HG03280 (cell line): Measurements from ENCODE around the gene SLC52A3.

Source experiments
- ATAC-seq: cut with Tn5 transposase; IDR thresholded peaks from one replicate; pipeline ENCODE4 v1.9.1; 2021; ENCODE audit warnings: mild to moderate bottlenecking, moderate library complexity; ENCODE audit not compliant: unreplicated experiment

Gene SLC52A3

DNA sequence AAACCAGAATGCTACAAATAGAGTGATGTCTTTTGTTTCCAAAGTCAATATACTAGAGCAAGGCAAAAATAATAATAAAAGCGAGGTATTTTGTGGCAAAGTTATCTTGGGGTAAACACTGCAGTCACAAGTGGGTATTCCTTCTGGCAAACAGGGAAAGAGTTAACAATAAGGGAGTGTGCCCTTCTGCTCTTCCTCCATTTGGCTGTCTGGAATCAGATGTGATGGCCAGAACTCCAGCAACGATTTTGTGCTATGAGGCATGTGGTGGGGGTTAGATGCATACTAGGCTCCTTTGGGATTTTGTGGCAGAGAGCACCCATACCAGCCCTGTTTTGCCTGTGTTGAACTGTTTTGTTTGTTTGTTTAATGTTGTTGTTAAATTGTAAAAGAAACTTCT, 2.4 kb upstream of the SLC52A3 start:
- ATAC-seq = no peak

DNA sequence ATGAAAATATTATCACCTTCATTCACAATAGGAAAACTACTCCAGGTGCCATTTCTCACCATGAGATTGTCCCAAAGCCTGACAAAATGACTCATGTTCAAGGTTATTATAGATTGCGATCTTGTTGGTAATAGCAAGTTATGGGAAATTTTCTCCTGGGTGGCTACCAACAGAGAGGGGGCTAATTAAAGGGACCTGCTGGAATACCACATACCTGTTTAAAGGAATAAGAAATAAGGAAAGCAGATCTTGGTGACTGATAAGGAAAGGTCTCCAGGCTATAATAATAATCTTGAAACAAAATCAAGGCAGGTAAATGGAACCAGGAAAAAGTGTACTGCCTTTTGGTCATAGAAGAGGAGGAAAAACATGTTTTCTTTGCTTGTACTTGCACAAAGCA, 1.4 kb downstream of the SLC52A3 start:
- ATAC-seq = no peak

DNA sequence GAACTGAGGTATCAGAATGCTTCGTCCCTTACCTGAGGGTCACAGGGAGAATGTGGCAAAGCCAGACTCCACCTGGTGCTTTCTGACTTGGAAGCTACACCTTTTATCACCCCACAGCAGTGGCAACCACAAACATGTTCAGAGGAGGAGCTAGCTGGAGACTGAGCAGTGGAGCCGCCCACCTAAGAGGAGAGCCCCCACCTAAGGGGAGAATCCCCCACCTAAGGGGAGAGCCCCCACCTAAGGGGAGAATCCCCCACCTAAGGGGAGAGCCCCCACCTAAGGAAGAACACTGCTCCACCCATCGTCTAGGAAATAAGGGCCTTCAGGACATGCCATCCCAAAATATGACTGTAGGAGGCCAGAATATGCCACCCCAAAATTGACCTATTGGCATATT, 4.0 kb downstream of the SLC52A3 start:
- no peak for ATAC-seq

DNA sequence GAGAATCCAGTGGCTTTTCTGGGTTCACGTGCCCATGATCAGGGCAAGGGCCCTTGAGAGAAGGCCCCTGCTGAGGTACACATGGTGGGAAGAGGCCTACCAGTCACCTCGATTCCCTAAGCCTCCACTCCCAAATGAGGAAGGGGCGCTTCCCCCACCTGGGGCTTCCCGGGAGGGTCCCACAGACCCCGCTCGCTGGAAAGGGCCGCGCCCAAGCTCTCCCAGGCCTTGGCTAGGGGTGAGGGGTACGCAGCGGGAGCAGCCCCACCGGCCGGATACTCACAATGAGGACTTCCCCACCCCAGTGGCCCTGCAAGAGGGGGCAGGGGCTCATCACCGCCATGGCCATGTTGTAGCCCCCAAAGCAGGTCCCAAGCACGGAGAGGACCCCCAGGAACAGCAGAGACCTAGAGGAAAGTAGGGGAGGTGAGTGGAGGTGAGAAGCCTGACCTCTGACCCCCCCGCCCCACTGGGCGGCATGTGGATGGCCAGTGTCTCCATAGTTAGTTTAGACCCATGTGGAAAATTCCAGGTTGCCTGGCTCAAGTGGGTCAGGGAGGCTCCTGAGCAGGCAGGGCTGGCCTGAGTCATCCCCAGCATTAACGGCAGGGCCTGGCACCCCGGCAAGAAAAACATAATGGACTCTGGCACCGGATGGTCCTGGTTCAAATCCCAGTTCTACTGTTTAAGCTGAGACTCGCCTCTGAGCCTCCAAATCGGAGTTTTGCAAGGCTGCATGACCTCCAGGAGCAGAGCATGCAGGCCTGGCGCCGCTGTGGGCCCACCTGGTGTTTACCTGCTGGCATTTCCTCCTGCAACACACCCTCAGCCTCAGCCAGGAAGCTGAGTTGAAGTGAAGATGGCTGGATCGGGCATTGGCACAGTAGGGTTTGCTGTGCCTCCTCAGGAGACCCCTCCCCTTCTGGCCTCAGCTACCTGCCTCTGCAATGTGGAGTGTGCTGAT, 6.6 kb downstream of the SLC52A3 start:
- no peak for ATAC-seq

DNA sequence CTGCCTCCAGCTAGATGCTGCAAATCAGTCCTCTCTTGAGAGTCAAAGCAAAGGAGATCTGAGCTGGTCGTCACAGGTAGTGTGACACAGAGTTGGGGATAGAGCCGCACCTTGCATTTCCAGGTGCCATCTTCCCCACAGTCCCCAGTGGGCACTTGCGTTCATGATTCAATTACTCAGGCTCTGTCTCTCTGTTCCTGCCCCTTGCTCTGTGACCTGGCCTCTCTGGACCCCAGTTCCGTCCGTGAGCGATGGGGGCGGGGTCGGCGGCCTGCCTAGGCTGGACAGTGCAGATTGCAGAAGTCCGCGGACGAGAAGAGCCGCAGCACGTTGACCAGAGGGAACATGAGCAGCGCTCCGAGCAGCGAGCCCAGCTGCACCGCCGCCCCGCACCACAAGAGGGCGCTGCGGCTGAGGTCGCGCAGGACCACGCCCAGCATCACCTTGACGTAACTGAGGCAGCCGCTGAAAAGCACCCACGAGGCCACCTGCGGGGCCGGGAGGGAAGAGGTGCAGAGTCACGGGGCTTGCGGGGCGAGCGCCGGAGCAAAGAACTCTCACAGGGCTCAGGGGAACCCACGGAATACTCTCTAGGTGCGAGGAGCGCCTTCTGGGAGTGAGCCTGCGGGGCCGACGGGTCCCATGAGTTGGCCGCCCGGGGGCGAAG, 7.4 kb downstream of the SLC52A3 start:
- no peak for ATAC-seq

DNA sequence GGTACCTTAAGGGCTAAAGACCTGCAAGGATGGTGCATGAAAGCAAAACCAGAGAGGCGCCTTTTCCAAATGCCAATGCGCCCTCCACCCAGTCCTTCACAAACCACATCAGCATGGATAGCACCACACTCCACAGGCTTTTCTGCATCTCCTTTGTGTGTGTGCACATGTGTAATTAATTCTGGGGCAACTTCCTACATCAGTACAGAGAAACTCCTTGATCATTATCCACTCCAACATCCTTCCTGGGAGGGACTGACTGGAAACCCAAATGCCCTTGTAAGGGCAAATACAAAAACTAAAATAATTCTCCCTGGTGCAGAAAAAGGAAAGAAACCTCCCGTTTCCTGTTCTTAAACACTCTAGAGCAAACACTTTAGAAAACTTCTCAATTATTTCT, 10.8 kb downstream of the SLC52A3 start:
- no peak for ATAC-seq

DNA sequence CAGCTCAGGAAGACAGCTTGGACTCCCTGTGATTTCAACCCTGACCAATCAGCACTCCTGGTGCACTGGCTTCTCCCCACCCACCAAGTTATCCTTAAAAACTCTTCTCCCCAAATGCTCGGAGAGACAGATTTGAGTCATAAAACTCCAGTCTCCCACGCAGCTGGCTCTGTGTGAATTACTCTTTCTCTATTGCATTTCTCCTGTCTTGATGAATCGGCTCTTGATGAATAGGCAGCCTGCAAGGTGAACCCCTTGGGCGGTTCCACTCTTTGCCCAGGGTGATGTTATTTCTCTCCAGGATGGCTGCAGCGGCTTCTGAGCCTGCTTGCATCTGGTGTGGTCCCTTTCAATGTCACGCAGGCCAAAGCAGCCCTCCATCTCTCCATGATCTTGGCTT, 12.4 kb downstream of the SLC52A3 start:
- no peak for ATAC-seq

DNA sequence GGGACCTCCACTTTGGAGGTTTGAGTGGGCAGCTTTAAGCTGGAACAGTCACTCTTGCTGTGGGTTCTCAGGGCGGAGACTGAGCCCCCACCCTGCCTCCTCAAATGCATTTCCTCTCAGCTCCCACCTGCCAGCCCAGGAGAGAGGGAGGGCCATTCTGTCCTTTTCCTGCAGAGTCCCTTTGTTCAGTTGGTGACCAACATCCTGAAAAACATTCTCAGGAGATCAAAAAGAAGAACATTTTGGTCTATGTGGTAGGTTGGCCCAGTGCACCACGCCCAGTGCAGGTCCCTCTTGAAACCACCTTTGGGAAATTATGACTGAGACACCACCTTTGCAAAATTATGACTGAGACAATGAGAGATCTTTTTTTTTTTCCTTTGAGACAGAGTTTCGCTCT, 13.4 kb downstream of the SLC52A3 start:
- no peak for ATAC-seq

DNA sequence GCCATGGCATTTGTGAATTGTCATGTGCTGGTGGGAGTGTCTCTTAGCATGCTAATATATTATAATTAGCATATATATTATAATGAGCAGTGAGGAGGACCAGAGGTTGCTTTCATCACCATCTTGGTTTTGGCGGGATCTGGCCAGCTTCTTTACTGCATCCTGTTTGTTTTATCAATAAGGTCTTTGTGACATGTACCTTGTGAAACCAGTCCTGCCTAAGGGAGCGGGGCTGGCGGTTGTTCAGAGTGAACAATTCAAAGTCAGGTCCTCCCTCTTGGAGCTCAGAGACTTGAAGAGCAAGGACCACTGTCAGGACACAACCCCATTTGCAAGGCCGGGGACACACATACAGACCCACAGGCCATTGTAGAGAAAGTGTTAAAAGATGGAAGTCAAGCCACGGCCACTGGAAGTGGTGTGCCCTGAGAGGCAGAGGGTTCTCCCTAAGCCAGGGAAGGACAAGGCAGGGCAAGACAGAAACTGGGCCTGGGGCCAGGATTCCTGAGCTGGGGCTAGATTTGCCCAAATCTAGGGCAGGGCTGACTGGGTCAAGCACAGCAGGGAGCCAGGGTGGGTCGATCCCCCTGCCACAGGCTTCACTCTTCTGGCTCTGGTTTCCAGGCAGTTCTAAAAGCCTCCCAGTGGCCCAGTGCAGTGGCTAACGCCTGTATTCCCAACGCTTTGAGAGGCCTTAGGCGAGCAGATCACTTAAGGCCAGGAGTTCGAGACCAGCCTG, 14.2 kb downstream of the SLC52A3 start:
- ATAC-seq = no peak

DNA sequence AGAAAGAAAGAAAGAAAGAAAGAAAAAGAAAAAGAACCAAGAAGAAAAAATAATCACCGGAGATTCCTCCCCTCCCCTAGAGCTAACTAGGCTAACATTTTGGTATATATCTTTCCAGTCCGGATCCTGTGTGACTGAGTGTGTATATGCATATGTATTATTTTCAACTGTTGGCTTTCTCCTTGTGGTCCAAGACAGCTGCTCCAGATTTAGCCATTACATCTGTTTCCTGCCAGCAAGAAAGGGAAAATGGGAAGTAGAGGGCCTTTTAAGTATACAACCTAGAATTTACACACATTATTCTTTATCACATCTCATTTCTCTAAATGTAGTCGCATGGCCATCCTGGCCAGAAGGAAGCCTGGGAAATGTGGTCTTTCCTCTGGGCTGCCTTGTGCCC, 15.2 kb downstream of the SLC52A3 start:
- ATAC-seq = no peak

DNA sequence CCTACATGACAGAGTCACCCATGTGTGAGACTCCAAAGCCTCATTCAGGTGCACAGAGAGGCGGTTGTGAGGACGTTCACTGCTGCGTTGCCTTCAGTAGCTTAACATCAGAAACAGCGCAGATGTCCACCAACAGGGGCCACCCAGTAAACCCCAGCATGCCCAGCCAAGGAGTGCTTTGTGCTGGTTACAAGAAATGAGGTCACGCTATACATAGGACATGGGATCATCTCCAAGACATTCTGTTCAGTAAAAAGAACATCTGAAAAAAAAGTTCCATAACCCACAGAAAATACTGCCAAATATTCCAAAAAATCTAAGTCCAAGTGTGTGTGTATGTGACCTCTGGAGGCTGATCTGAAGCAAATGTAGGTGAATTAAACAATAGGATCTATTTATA, 16.0 kb downstream of the SLC52A3 start:
- ATAC-seq = no peak

DNA sequence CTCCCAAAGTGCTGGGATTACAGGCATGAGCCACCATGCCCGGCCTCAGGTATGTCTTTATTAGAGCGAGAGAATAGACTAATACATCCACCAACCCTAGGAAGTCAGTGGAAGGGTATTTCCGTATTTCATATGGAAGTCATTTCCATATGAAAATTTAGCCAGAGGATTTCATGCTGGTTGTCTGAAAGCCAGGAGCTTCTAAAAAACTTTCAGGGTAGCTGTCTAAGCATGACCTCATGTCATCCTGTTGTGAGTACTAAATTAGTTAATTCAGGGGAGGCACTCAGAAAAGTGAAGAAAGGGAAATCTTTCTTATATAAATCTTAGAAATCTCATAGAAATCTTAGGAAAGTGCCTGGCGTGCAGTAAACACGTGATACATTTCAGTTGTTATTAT, 16.5 kb downstream of the SLC52A3 start:
- ATAC-seq = no peak

DNA sequence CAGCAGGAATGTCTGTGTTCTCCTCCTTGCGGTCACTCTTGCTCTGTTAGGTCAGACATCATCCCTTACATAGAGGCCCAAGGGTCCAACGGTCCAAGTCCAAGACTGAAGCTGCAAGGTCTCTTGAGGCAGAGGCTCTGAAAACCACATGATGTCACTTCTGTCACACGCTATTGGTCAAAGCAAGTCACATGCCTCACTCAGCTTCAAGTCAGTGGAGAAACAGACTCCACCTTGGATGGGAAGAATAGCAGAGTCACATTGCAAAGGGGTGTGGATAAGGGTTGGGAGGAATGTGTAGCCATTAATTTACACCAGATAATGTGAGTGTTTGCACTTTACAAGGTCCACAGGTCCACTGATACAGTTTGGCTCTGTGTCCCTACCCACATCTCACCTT, 17.5 kb downstream of the SLC52A3 start:
- no peak for ATAC-seq

DNA sequence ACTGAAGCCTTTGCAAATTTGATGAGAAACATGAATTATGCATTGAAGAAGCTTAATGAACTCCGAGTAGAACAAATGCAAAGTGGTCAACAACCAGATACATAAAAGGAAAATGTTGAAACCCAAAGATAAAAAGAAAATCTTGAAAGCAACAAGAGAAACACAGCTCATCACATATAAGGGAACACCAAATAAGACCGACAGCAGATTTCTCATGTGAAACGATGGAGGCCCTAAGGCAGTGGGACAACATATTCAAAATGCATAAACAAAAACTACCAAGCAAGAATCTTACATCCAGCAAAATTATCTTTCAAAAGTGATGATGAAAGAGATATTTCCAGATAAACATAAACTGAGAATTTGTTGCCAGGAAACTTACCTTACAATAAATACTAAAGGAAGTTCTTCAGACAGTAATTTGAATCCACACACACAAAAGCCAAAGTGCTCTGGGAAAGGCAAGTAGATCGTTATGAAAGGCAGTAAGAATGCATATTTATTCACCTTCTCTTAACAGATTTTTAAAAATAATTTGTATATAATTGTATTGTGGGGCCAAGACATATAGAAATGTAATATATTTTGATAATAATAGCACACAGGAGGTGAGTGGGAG, 22.5 kb downstream of the SLC52A3 start:
- no peak for ATAC-seq

DNA sequence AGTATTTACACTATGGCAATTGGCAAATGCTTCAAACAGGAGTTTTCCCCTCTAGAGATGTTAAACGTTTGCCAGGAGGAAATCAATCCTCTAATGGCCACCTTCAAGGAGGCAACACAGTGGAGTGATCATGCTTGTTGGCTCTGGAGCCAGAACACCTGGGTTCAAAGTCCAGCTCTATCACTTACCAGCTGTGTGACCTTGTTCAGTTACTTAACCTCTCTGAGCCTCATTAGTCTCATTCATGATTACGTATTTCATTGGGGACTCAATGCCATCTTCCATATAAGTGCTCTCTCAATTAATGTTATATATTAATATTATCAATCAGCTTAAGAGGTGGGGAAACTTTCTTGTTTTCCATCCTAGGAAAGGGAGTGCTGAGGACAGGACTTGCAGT, 26.1 kb downstream of the SLC52A3 start:
- no peak for ATAC-seq

DNA sequence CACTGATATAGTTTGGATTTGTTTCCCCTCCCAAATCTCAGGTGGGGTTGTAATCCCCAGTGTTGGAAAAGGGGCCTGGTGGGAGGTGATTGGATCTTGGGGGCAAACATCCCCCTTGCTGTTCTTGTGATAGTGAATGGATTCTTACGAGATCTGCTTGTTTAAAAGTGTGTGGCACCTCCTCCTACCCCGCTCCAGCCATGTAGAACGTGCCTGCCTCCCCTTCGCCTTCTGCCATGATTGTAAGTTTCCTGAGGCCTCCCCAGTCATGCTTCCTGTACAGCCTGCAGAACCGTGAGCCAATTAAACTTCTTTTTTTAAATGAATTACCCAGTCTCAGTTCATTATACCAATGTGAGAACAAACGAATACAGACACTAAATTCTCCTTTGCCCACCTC, 26.7 kb downstream of the SLC52A3 start:
- ATAC-seq = no peak

DNA sequence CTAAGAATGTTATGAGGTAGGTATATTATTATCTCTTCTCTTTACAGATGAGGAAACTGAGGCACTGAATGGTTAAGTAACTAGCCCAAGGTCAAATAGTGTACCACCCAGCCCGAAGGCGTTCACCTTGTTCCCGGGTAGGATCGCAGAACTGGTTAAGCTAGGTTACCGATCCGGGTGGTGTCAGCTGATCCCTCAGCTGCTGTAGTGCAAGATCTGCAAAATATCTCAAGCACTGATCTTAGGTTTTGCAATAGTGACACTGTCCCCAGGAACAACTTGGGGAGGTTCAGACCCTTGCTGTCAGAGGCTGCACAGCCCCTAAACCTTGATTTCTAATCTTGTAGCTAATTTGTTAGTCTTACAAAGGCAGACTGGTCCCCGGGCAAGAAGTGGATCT, 28.1 kb downstream of the SLC52A3 start:
- no peak for ATAC-seq

DNA sequence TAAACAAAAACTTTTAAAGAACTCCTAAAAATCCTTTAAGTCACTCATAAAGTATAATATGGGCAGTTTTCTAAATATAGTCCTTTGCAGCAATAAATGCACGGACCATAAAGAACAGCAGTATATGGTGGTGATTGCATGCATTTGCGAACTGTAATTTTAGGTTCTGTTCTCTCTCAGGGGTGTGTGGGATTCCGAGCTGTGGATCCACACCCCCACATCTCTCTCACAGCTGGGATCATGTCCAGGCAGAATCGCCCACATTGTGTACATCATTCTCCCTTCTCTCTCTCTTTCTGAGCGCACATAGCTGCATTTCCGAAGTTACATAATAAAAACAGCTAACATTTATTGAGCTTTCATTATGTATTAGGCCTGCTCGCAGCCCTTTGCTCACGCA, 28.6 kb downstream of the SLC52A3 start:
- no peak for ATAC-seq

DNA sequence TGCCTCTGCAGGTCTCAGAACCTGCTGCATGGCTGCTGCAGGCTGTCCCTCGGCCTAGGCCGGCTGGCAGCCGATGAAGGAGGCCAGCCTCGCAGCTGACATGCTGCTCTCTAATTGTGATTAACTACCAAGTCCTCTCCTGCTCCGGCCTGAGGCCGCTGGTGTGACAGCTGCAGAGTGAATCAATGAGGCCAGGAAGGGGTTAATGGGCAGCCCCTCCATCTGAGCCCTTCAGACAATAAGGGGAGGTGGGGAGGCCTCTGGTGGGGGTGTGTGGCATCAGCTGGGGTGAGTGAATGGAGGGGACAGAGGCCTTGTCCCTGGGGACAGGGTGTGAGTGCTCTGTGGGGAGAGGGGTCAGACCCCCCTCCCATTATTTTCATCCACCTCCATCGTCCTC, 34.4 kb downstream of the SLC52A3 start:
- ATAC-seq = no peak

DNA sequence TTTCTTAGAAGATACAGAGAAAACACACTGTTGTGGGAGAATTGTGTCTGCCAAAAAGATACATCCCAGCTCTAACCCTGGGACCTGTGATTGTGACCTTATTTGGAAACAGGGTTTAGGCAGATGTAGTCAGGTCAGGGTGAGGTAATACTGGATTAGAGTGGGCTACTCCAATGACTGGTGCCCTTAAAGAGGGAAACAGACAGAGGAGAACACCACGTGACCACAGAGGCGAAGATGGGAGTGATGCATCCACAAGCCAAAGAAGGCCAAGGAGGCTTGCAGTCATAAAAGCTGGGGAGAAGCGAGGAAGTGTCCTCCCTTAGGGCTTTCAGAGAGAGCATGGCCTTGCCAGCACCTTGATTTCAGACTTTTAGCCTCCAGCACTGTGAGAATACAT, 35.6 kb downstream of the SLC52A3 start:
- ATAC-seq = no peak

DNA sequence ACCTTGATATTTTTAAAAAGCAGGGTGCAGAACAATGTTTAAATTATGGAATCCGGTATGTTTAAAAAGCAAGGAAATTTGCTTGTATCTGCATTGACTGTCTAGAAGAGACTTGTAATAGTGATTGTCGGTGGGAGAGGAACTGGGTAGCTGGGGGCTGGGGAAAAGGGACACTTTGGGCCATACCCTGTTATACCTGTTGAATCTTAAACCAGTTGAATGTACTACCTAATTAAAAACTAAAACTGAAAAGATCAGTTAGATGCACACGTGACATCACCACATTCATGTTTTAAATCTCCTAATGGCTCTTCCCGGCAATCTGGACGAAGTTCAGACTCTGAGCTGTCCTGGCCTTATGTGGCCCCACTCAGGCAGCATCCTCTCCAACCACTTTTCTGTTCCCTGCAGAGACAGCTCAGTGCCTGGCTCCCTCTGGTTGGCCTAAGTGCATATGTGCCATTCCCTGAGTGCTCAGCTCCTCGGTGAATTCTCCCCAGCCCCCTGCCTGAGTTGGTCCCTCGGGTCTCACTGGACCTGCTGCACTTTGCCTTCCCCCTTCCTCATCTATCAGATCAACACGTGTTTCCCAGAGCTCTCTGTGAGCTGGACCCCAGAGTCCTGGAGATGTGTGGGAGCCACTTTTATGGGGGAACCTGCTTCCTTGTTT, 36.3 kb downstream of the SLC52A3 start:
- no peak for ATAC-seq
